ENCODE results near the gene NIF3L1. TPM values are rescaled to one million over a fixed set of nuclear protein-coding genes. Genes with fewer than 3 reads are reported as not detected.
"Not testable (repeated sequence)": the region's sequence is repeated elsewhere in the genome, so short reads cannot be mapped to it uniquely, and the experiment has no call there.

NIF3L1 gene
- total RNA-seq, 1 donor from 2014 or later = 11.6 TPM

GRCh38 chr2:200871151-200871550 is 18.0 kb upstream of the NIF3L1 start:
- DNase-seq (ENCODE audit: low spot score) = no peak
- ATAC-seq = no peak

GRCh38 chr2:200873560-200873959 is 15.6 kb upstream of the NIF3L1 start:
- no peak for DNase-seq (ENCODE audit: low spot score)

GRCh38 chr2:200877443-200877842 is 11.7 kb upstream of the NIF3L1 start:
- DNase-seq (ENCODE audit: low spot score) = no peak
- no peak for ATAC-seq

More at GRCh38 chr2:200873560-200873959, 15.6 kb upstream of the NIF3L1 start:
- ATAC-seq = no peak

GRCh38 chr2:200878289-200878880 is 10.8 kb upstream of the NIF3L1 start:
- DNase-seq (ENCODE audit: low spot score) (no peak), ATAC-seq (no peak)

- ATAC-seq; DNase-seq (ENCODE audit: low spot score): not testable (repeated sequence)
These were observed 7.4 kb upstream of the NIF3L1 start for GRCh38 chr2:200881715-200882249.

GRCh38 chr2:200899482-200899881 is 10.3 kb downstream of the NIF3L1 start:
- ATAC-seq = no peak
- DNase-seq (ENCODE audit: low spot score) = no peak

- ATAC-seq (peak; percentile 90), DNase-seq (ENCODE audit: low spot score) (peak; percentile 64)
These were observed 12.4 kb downstream of the NIF3L1 start for GRCh38 chr2:200901459-200902072.

- peak; percentile 75 for DNase-seq (ENCODE audit: low spot score)
- ATAC-seq = peak; percentile 94
These were observed 16.6 kb downstream of the NIF3L1 start for GRCh38 chr2:200905618-200906296.

- no peak for ATAC-seq
- DNase-seq (ENCODE audit: low spot score) = no peak
These were observed 20.8 kb downstream of the NIF3L1 start for GRCh38 chr2:200909958-200910357.

- ATAC-seq (no peak), DNase-seq (ENCODE audit: low spot score) (no peak)
These were observed 24.5 kb downstream of the NIF3L1 start for GRCh38 chr2:200913654-200914053.

GRCh38 chr2:200922439-200922838 is 33.3 kb downstream of the NIF3L1 start:
- DNase-seq (ENCODE audit: low spot score) (no peak), ATAC-seq (no peak)

GRCh38 chr2:200929334-200930249 is 40.4 kb downstream of the NIF3L1 start:
- no peak for ATAC-seq
- no peak for DNase-seq (ENCODE audit: low spot score)

- no peak for ATAC-seq
- no peak for DNase-seq (ENCODE audit: low spot score)
These were observed 41.9 kb downstream of the NIF3L1 start for GRCh38 chr2:200930947-200931626.

GRCh38 chr2:200939832-200940231 is 50.7 kb downstream of the NIF3L1 start:
- no peak for DNase-seq (ENCODE audit: low spot score)
- ATAC-seq = no peak

- ATAC-seq (no peak), DNase-seq (ENCODE audit: low spot score) (no peak)
These were observed 54.4 kb downstream of the NIF3L1 start for GRCh38 chr2:200943527-200944105.

- no peak for DNase-seq (ENCODE audit: low spot score)
These were observed 55.6 kb downstream of the NIF3L1 start for GRCh38 chr2:200944467-200945394.

GRCh38 chr2:200945395-200945729 is 56.2 kb downstream of the NIF3L1 start:
- ATAC-seq (no peak), DNase-seq (ENCODE audit: low spot score) (no peak)

More at GRCh38 chr2:200944467-200945394, 55.6 kb downstream of the NIF3L1 start:
- ATAC-seq = no peak

GRCh38 chr2:200950378-200950777 is 61.2 kb downstream of the NIF3L1 start:
- no peak for ATAC-seq
- DNase-seq (ENCODE audit: low spot score) = no peak

All from left lobe of liver (tissue), 2 donors.